Gastrocnemius medialis (tissue), 4 donors: Measurements from ENCODE around the gene IL37.

Source experiments
- POLR2A ChIP-seq, 2 donors: fragments of 450-650 bp; IDR thresholded peaks; one replicate each; pipeline ENCODE4 v1.6.1; 2017; ENCODE audit warnings: antibody characterized with exemption in 2 of 2, mild to moderate bottlenecking in 2 of 2, moderate library complexity in 2 of 2
- TF ChIP-seq, protein P1 (sequence below), 5 experiments: fragments of 450-650 bp in 3 of 5; fragments of 200-600 bp in 2 of 5; sonication (generic) in 2 of 5; IDR thresholded peaks in 4 of 5; conservative IDR thresholded peaks in 1 of 5; 1 replicate in 4 of 5; 2 replicates in 1 of 5; pipeline ENCODE4 v1.5.1; 2016 to 2019; ENCODE audit warnings: antibody characterized with exemption in 5 of 5, mild to moderate bottlenecking in 3 of 5, moderate library complexity in 3 of 5

DNA sequence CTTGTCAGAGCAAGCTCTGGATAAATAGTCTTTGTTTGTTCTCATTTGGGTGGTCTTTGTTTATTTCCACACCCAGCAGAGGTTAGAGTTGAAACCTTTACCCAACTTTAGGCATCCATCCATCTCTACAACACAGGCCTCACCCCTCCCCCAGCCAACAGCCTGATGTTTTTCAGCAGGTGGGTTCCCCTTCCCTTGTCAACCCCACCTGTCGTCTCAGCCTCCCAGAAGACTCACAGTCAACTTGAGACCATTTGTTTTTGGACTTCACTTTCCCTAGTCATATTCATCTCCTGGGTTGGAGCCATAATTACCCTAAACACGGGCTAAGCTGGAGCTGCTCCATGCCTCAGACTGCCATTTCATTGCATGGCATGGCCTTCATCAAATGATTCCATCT, 35.1 kb downstream of the IL37 start:
- TF ChIP-seq, protein P1, sequence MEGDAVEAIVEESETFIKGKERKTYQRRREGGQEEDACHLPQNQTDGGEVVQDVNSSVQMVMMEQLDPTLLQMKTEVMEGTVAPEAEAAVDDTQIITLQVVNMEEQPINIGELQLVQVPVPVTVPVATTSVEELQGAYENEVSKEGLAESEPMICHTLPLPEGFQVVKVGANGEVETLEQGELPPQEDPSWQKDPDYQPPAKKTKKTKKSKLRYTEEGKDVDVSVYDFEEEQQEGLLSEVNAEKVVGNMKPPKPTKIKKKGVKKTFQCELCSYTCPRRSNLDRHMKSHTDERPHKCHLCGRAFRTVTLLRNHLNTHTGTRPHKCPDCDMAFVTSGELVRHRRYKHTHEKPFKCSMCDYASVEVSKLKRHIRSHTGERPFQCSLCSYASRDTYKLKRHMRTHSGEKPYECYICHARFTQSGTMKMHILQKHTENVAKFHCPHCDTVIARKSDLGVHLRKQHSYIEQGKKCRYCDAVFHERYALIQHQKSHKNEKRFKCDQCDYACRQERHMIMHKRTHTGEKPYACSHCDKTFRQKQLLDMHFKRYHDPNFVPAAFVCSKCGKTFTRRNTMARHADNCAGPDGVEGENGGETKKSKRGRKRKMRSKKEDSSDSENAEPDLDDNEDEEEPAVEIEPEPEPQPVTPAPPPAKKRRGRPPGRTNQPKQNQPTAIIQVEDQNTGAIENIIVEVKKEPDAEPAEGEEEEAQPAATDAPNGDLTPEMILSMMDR (IDR thresholded peaks at IDR 0.05 in 4 of 5, conservative IDR thresholded peaks at IDR 0.05 in 1 of 5) = no peak
- no peak for TF ChIP-seq POLR2A (IDR thresholded peaks at IDR 0.05)
